NOMO-1 treated with DMSO at 0.1 percent for 48 hours (cell line): ENCODE measurements around the gene ABLIM2.
A peak's percentile ranks its signal among the peaks of the same experiment; 100 is the strongest.
"Not testable (repeated sequence)": the region's sequence is repeated elsewhere in the genome, so short reads cannot be mapped to it uniquely, and the experiment has no call there.

Experiments used
- DNase-seq: peaks from one replicate; lab custom pipeline; 2025; ENCODE audit not compliant: unreplicated experiment; lab: John Stamatoyannopoulos, UW

ABLIM2 gene

DNA sequence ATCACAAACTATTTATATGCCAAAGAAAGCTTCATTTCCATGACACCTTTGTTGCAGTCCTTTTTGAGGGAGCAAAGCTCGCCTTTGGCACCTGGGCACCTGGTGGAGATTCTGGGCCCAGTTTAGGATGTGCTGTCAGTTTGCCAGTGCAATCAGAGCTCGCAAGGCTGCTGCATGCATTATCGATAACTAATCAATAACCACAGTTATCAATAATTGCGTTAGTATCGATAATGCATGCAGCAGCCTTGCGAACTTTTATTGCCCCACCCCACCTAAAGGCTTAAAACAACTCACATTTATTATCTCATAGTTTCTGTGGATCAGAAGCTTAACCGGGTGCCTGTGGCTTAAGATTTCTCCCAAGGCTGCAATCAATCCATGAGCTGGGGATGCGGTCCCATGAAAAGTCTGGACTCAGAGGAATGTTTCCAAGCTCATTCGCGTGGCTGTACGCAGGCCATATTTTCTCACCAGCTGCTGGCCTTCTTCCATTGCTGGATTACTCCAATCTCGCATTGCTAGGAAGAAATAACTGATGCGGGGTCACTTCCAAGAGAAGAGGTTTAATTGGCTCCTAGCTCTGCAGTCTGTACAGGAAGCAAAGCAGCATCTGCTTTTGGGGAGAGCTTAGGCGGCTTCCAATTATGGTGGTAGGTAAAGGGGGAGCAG lies 212.8 kb downstream of the ABLIM2 start:
- no peak for DNase-seq

DNA sequence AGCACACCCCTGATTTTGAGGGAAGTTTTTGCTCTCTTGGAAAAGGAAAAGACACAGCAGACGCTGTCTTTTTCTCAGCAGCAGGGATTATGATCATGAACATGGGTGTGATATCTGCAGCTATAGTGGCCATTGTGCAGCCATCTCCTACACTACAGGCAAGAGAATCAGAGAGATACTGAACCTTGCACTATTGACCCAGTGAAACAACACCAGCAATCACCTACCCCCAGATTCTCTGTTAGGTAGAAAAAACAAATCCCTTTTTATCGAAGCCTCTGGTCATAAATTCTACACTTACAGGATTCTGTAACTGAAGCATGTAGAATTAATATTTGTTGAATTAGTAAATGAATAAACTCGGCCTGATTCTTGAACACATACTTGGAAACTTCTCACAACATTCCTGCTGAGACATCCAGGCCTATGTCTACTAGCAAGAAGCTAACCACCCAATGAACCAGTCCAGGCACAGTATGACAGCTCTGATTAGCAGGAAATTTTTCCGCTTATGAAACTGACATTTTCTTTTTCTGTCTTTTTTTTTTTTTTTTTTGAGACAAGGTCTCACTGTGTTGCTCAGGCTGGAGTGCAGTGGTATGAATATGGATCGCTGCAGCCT lies 213.9 kb downstream of the ABLIM2 start:
- DNase-seq: no peak

DNA sequence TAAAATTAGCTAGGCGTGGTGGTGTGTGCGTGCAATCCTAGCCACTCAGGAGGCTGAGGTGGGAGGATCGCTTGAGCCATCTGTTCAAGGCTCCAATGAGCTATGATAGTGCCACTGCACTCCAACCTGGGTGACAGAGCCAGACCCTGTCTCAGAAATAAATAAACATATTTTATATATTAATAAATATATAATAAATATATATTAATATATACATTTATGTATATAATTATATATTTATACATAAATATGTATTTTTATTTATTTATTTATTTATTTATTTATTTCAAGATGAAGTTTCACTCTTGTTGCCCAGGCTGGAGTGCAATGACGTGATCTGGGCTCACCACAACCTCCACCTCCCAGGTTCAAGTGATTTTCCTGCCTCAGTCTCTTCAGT lies 214.9 kb downstream of the ABLIM2 start:
- not testable (repeated sequence) for DNase-seq

DNA sequence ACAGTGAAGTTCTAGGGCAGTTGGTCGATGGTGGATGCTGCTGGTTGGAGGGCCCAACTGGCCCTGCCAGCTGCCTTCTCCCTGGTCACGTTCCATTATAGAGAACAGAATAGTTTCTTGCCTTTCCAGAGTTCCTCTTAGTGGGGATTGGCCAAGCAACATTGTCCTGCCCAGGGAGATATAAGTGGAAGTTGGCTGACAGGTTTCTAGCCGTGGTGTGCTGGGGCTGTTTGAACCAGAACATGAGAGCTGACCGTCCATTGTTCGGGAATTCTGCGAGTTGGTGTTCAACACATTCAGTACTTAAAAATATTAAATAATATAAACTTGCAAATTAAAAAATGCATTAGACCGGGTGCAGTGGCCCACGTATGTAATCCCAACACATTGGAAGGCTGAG lies 215.4 kb downstream of the ABLIM2 start:
- no peak for DNase-seq

DNA sequence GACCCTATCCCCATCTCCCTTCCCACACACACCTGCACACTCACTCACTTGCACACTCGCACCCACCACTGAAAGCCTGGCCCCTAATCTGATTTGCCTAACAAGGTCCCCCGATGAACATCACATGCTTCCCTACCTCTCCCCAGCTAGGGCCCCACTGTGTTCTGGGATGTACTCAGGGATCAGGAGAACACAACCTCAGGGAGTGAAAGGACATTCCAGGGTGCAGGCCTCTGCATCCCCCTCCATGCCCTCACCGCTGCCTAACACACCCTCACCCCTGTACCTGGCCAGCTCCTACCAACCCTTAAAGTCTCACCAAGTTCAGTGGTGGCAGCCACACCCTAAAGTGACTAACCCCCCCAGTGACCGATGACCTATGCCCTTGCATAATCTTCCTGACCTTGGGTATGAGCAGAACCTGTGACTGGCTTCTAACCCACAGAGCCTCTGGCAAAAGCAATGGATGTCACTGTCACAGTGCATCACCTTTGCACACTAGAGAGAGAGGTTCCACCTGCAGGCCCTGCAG lies 216.6 kb downstream of the ABLIM2 start:
- DNase-seq: no peak

DNA sequence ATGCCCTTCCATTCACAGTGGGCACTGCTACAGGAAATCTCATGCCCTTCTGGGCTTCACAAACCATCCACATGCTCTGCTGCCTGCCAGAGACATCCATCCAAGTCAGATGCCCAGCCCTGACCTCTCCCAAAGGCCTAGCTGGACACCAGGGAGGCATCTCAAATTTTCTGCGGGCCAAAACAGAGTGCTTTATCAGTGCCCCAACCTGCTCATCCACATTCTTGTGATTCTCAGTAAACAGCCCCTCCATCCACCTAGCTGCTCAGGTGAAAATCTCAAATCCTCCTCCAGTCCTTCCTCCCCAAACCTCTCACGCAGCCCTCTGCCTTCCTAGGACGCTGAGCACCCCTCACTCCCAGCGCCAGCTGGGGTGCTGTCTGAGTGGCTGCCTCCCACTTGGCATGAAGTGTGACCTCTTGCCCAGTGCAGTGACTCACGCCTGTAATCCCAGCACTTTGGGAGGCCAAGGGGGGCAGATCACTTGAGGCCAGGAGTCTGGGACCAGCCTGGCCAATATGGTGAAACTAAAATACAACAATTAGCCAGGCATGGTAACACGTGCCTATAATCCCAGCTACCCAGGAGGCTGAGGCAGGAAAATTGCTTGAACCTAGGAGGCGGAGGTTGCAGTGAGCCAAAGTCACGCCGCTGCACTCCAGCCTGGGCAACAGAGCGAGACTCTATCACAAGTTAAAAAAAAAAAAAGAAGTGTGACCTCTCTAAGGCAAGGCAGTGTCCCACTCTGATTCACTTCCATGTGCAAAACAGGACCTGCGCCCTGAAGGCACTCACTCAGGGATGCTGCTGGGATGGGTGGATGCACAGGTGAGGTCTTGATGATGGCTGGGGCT lies 217.3 kb downstream of the ABLIM2 start:
- no peak for DNase-seq

DNA sequence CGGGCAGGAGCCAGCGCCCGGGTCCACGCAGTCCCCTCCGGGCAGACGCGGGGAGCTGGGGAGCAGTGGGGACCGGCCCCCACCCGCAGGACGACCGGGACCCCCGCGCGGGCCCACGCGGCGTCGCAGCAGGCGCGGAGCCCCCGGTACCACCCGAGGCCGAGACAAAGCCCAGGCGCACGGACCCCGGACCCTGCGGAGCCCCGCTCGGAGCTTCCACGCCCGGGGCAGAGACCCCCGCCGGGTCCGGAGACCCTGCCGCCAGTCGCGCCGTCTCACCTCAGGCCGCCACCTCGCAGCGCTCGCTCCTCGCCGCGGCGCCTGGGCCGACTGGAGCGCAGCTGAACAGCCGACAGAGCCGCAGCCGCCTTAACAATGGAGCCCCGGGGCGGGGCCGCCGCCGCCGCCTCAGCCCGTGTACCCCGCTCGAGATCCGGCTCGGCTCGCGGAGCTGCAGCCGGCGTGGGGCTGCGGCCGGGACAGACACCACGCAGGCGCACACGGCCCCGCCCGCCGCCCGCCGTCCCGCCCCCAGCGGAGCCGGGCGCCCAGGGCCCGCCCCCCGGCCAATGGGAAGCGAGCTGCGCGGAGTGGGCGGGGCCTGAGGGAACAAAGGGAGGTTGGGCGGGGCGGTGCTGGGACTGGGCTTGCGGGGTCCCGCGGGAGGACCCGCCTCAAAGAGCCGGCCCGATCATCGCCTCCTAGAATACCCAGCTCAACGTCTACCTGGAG lies 219.1 kb downstream of the ABLIM2 start, which contains the start of gene AFAP1:
Gene AFAP1, minus strand, starts transcription at position 485 of the 732 bp plus-strand sequence. CDS start 67,783 bp downstream, outside the sequence.
- no peak for DNase-seq

DNA sequence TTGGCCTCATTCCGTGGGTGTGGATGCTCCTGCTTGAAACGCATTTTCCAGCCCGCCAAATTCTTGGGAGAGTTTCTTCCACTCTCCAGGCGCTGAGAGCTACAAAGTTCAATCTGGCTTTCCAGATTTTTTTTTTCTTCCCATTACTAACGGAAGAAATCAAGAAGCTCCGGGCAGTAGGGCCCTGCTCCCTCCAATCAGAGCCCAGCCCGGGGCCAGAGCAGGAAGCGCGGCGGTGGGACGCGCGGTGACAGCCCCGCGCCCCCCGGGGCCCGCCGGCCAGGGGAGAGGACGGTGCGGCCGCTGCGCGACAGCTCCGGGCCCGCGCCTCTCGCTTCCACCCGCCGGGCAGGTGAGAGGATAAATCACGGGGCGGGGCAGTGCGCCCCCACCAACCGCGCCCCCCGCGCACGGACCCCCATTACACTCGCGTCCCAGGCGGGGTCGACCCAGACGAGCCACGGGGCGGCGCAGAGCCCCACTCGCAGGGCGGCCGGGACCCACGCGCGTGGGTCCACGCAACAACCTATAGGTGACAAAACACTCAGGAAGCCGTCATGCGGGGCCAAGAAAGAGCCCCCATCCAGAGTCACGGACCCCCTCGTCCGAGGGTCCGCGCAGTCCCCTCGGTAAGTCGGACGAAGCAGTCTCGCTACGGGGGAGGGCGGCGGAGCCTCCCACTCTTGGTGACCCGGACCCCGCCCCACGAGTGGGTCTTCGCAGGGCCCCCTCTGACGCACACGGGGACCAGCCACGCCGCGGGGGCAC lies 219.8 kb downstream of the ABLIM2 start:
- DNase-seq: no peak

DNA sequence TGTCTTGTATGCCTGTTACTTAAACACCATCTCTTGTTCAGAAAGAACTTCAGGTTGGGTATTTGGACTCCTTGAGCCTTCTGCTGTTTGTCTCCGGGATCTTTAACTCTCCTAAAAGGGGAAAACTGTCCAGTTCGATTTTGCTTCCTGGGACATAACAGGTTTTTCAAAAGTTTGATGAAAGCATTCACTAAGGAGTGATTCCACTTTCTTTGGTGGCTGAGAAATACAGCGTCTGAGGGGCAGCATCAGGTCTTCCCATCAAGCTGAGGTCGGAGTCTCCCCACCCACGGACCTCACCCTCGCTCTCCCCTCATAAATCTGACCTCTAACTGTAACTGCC lies 220.4 kb downstream of the ABLIM2 start:
- DNase-seq: no peak

DNA sequence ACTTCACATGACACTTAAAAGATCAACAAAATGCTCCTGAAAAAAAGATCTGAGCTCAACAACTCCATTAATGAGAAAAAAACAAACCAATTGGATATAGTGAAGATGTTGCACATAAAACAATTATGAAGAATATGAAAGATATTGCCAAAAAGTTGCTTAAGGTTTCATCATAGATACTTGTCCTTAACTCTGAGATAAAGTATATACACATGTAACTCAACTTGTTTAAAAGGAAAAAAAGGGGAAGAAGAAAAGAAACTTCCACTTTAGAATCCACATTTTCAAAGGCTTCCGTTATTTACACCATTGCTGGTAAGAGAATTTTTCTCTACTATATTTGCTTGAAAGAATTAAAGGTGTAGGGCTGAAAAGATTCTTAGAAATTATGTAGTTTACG lies 221.6 kb downstream of the ABLIM2 start:
- DNase-seq: peak; percentile 3

DNA sequence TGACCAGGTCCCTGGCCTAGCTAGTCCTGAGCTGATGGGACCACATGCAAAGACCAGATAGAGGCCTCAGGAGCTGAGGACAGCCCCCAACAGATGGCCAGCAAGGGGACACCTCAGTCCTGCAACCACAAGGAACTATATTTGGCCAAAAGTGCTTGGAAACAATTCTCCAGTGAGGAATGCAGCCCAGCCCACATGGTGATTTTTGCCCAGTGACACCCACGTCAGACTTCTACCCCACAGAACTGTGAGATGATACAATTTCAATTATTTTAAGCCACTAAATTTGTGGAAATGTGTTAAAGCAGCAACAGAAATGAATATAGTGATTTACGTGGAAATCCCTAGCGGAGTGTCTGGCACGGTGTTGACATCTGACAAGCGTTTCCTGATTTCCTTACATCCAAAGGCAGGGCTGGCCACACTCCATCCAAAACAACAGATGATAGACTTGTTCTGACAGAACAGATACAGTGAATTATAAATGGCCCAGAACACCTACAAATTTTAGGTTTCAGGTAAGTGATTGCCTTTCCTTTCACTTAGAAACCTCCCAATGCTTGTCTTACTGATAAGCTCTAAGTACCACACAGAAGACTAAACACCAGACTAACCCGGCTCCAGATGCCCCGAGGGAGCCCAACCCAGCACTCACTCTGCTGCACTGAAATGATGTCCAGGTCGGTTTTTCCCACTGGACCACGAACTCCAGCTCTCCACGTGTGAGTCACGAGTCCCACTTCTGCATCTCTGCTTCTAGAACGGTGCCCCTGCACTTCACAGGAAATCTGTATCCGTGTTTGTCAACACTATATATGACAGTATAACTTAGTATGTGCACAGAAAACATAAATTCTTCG lies 224.7 kb downstream of the ABLIM2 start:
- no peak for DNase-seq

DNA sequence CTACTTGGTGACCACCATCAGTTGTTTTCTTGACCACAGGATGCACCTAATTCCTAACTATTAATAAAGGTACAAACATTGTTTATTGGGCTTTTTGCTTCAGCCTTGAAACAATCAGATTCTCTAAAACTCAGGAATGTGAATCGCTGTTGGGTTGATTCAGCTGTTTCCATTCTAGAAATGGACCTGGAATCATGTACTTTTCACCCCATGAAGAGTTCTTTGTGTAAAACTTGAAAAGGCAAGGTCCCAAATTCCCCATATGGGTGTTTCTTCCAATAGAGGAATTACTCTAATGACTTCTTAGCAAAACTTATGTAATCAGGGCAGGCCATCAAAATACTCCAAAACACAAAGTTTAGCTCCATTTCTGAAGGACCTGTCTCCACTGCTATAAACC lies 226.3 kb downstream of the ABLIM2 start:
- no peak for DNase-seq

DNA sequence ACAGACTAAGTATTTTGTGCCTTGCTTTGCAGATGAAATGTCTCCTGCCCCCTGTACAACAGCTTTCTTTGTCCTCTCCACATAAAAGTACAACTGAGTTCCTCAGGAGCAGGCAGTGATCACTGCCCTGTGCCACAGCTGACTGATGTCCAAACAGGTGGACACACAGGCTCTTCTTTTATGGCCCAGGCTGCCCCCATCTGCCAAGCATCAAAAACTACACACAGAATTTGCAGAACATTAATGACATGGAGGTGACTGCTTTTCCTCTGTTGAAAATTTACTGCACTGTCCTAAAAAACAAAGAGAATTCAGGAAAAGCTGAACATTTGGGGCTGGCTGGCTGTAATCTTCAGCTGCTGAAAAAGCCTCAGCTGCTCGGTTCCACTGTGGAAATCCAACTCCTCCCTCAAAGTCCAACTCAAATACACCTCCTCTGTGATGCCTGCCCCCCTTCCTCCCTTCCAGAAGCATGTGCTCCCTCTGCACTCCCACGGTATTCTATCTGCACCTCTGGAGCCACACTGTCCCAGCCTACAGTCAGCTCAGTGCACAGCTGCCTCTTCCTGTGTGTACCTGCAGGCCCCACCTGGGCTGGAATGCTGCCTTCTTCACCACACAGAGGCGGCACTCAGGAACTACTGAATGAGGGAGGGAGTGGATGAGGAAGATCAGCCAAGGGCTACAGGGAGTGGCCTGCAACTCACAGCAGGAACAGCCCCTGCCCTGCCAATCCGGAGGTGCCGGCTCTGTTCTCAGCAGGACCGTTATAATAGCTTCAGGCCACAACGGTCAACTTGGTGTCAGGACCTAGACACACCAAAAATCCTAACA lies 229.3 kb downstream of the ABLIM2 start:
- DNase-seq: no peak

DNA sequence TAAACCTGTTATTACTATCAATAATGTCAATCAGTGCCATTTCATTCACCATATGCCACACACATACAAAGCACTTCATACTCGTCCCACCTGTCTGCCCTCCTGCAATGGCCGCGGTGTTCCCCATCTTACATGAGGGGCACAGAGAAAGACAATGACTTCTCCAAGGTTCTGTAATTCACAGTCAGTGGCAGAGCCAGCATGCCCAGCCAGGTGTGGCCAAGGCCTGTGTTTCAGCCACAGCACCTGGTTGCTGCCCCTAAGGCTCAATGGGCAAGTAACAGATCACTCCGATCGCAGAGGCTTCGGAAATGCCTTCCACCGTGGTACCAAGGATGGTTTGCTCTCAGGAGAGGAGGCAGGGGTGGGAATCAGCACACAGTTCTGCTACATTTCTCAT lies 229.9 kb downstream of the ABLIM2 start:
- DNase-seq: no peak

DNA sequence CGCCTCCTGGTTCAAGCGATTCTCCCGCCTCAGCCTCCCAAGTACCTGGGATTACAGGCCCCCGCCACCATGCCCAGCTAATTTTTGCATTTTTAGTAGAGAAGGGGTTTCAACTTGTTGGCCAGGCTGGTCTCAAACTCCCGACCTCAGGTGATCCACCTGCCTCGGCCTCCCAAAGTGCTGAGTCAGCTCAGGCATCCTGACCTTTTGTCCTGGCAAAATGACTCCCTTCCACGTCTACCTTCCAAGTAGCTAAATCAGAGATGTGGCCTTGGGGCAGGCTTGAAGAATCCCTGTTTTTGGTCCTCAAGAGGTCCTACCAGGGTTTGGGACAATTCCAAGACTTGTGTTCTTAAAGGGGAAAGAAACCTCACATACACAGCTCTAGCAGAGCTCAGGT lies 231.8 kb downstream of the ABLIM2 start:
- no peak for DNase-seq

DNA sequence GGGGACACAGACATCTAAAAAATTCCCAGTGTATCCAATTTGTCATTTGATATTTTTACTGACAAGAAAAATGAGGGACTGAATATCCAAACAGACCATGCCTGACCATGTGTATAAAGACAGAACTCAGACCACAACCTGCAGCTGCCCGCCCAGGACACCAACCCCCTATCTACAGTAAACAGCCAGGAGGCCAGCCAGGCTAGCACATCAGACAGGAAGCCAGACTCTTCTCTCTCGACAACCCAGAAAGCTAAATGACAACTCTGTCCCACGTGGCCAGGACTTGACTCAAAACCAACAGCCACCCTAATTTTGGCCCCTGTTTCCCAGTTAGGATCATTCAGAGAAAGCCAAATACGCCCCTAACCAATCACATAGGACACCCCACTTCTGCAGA lies 234.0 kb downstream of the ABLIM2 start:
- DNase-seq: no peak

DNA sequence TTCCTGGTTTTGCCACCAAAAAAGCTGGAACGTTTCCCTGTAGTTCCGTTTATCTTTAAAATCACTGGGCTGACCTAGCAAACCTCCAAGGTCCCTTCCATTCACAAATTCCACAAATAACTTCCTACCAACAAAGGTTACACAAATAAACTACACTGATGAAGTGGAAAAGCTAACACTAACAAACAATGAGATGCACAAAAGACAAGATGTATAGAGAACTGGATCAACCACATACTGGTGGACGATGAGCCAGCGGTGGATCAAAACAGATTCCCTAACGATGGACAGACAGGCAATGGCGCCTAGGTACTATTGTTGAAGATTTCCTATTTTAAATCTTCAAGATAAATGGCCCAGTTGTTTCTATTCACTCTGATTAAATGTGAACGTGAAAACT lies 234.4 kb downstream of the ABLIM2 start:
- no peak for DNase-seq

DNA sequence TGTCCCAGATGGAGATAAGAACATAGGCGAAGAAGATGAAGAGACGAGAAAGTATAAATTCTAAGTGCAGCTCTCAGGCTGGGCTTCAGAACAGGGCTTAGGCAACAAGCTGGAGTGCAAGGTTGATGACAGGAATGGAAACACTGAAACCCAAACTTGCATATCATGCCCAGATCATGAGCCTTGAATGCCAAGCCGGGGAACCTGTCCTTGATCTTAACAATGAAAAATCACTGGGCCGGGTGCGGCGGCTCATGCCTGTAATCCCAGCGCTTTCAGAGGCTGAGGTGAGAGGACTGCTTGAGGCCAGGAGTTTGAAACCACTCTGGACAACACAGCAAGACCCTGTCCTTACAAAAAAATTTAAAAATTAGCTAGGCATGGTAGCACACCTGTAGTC lies 236.1 kb downstream of the ABLIM2 start:
- DNase-seq: no peak

DNA sequence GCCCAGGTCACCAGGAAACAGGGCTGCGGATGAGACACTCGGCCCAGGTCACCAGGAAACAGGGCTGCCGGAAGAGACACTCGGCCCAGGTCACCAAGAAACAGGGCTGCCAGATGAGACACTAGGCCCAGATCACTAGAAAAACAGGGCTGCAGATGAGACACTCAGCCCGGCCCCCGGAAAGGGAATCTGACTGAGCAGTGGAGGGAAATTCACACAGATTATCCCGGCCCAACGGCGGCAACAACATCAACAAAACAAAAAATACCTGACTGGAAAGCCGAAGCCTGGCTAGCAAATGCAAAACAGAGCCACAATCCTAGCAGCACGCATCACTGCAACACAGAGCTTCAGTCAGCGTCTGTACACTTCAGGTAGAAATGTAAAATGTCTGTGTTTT lies 239.6 kb downstream of the ABLIM2 start:
- DNase-seq: no peak
